ACC112 (cell line): Measurements from ENCODE around the gene SLC7A8.

Experiments
- H2AFZ ChIP-seq: fragments of 200-600 bp; sonication (generic); one replicate; pipeline ENCODE4 v1.6.0; 2017; ENCODE audit warnings: antibody characterized with exemption, low read length; ENCODE audit not compliant: unreplicated experiment
- H3K27ac ChIP-seq: fragments of 200-600 bp; sonication (generic); 2 replicates; pipeline ENCODE4 v1.5.1; 2014; ENCODE audit warnings: low read depth, mild to moderate bottlenecking, antibody characterized with exemption, low read length, moderate library complexity
- H3K27me3 ChIP-seq: fragments of 200-600 bp; sonication (generic); 2 replicates; pipeline ENCODE4 v1.6.1; 2014; ENCODE audit warnings: mild to moderate bottlenecking, antibody characterized with exemption, low read length, moderate library complexity, mixed read lengths; ENCODE audit not compliant: insufficient read depth
- H3K36me3 ChIP-seq: fragments of 200-600 bp; sonication (generic); 2 replicates; pipeline ENCODE4 v1.6.1; 2016; ENCODE audit warnings: mild to moderate bottlenecking, antibody characterized with exemption, low read length, moderate library complexity, mixed read lengths; ENCODE audit not compliant: insufficient read depth
- H3K4me1 ChIP-seq: fragments of 200-600 bp; sonication (generic); one replicate; pipeline ENCODE4 v1.6.1; 2016; ENCODE audit warnings: low read length, mixed read lengths; ENCODE audit not compliant: insufficient read depth, unreplicated experiment, control insufficient read depth
- H3K4me3 ChIP-seq: fragments of 200-600 bp; sonication (generic); 2 replicates; pipeline ENCODE4 v1.5.1; 2014; ENCODE audit warnings: mild to moderate bottlenecking, low read depth, low read length
- H3K79me2 ChIP-seq: fragments of 200-600 bp; sonication (generic); one replicate; pipeline ENCODE4 v1.6.0; 2016; ENCODE audit warnings: low read length; ENCODE audit not compliant: control insufficient read depth, unreplicated experiment, insufficient read depth

Gene SLC7A8

GRCh38 chr14:23093991-23094665 is 89.3 kb downstream of the SLC7A8 start:
- peaks cover 44% of the 10 kb centered on the region for H3K36me3 ChIP-seq
- H2AFZ ChIP-seq, result peak overlapping the region; percentile 83
- H3K27ac ChIP-seq, result peak overlapping the region; percentile 88
- peaks cover 76% of the 10 kb centered on the region for H3K79me2 ChIP-seq
- peak overlapping the region; percentile 83 for H3K4me3 ChIP-seq
- H3K4me1 ChIP-seq, result peaks cover 33% of the 10 kb centered on the region
- H3K27me3 ChIP-seq, result no peaks in the 10 kb centered on the region

GRCh38 chr14:23093526-23093925 is 89.9 kb downstream of the SLC7A8 start:
- Histone ChIP-seq H3K27ac (no peak overlapping the region; the same call in 1 of the 2 replicates), H3K79me2 (peaks cover 73% of the 10 kb centered on the region)

GRCh38 chr14:23093104-23093503 is 90.4 kb downstream of the SLC7A8 start:
- Histone ChIP-seq H3K4me1 (peaks cover 33% of the 10 kb centered on the region), H3K27me3 (no peaks in the 10 kb centered on the region), H3K4me3 (peak overlapping the region; percentile 83), H2AFZ (no peak overlapping the region), H3K36me3 (peaks cover 41% of the 10 kb centered on the region), H3K27ac (no peak overlapping the region), H3K79me2 (peaks cover 70% of the 10 kb centered on the region)

More at GRCh38 chr14:23093526-23093925, 89.9 kb downstream of the SLC7A8 start:
- Histone ChIP-seq H3K36me3 (peaks cover 41% of the 10 kb centered on the region), H3K4me3 (peak overlapping the region; percentile 83), H3K27me3 (no peaks in the 10 kb centered on the region), H2AFZ (no peak overlapping the region), H3K4me1 (peaks cover 33% of the 10 kb centered on the region)

GRCh38 chr14:23091294-23092225 is 91.9 kb downstream of the SLC7A8 start:
- H3K4me3 ChIP-seq, result no peak overlapping the region
- H3K4me1 ChIP-seq, result peaks cover 22% of the 10 kb centered on the region
- H2AFZ ChIP-seq, result no peak overlapping the region
- H3K79me2 ChIP-seq, result peaks cover 67% of the 10 kb centered on the region
- H3K27ac ChIP-seq, result no peak overlapping the region
- no peaks in the 10 kb centered on the region for H3K27me3 ChIP-seq
- H3K36me3 ChIP-seq, result peaks cover 37% of the 10 kb centered on the region

DNA sequence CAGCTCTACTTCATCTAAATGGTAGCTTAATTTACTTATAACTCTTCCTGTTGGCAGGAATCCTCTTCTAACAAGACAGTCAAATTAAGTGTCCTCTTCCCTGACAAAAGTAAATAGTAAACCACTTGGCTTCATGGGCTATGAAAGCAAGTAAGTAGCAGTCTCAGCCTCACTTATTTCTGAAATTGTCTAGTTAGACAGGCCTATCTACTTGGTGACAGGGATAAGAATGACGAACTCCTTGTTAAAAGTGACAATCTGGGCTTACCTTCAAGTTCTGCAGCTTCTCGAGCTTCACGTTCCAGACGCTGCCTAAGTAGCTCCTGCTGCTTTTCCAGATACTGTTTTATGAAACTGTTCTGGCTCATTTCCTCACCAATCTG is 93.2 kb downstream of the SLC7A8 start:
- H3K27me3 ChIP-seq, result no peaks in the 10 kb centered on the region
- peaks cover 39% of the 10 kb centered on the region for H3K36me3 ChIP-seq
- H3K4me1 ChIP-seq, result peaks cover 31% of the 10 kb centered on the region
- H3K4me3 ChIP-seq, result no peak overlapping the region
- H3K79me2 ChIP-seq, result peaks cover 66% of the 10 kb centered on the region
- H3K27ac ChIP-seq, result no peak overlapping the region
- H2AFZ ChIP-seq, result no peak overlapping the region

GRCh38 chr14:23089498-23090253 is 93.8 kb downstream of the SLC7A8 start:
- Histone ChIP-seq H3K36me3 (peaks cover 41% of the 10 kb centered on the region), H2AFZ (no peak overlapping the region), H3K27ac (no peak overlapping the region), H3K79me2 (peaks cover 66% of the 10 kb centered on the region), H3K4me3 (no peak overlapping the region), H3K27me3 (no peaks in the 10 kb centered on the region), H3K4me1 (peaks cover 31% of the 10 kb centered on the region)

DNA sequence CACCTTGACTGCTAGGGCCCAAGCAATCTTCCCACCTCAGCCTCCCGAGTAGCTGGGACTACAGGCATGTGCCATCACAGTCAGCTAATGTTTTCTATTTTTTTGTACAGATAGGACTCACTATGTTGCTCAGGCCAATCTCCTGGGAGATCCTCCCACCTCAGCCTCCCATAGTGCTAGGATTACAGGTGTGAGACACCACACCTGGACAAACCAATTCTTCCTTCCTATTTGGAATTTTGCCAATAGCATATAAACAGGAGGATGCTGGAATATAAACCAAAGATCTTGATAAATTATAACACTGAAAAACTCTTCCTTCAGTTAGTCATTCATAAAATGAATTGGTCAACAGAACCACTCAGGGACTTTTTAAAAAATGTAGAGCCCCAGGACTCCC is 96.9 kb downstream of the SLC7A8 start:
- Histone ChIP-seq H2AFZ (no peak overlapping the region), H3K79me2 (peaks cover 39% of the 10 kb centered on the region), H3K27ac (no peak overlapping the region), H3K36me3 (peaks cover 39% of the 10 kb centered on the region), H3K4me3 (no peak overlapping the region), H3K27me3 (no peaks in the 10 kb centered on the region), H3K4me1 (peaks cover 13% of the 10 kb centered on the region)

DNA sequence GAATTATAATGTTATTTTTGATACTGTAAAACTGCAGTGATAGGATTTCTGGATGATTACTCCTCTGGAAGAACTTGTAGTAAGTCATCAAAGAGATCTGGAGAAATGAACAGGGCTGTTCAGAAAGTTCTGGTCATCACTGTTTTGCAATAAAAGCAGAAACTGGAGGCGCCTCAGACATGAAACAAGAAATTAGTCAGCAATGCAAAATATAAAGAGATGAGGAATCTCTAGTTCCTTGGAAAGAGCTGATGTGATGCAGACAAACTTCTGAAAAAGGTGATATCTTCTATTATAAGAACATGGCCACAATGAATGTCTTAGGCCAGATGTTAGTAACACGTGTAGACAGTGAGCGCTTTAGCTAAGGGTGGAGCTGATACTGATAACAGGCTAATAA is 98.0 kb downstream of the SLC7A8 start:
- Histone ChIP-seq H3K27me3 (no peaks in the 10 kb centered on the region), H2AFZ (no peak overlapping the region), H3K36me3 (peaks cover 43% of the 10 kb centered on the region), H3K27ac (peak overlapping the region; percentile 20; the same call in 1 of the 2 replicates), H3K79me2 (peaks cover 34% of the 10 kb centered on the region), H3K4me1 (peaks cover 23% of the 10 kb centered on the region), H3K4me3 (no peak overlapping the region)

GRCh38 chr14:23080474-23080873 is 103.0 kb downstream of the SLC7A8 start:
- peak overlapping the region; percentile 93 for H3K27ac ChIP-seq
- no peaks in the 10 kb centered on the region for H3K27me3 ChIP-seq
- H3K4me1 ChIP-seq, result peaks cover 52% of the 10 kb centered on the region
- no peak overlapping the region for H3K4me3 ChIP-seq
- no peak overlapping the region for H2AFZ ChIP-seq
- peaks cover 39% of the 10 kb centered on the region for H3K36me3 ChIP-seq
- H3K79me2 ChIP-seq, result peaks cover 16% of the 10 kb centered on the region

- Histone ChIP-seq H3K27ac (peak overlapping the region; percentile 93), H3K36me3 (peaks cover 41% of the 10 kb centered on the region), H3K79me2 (peaks cover 18% of the 10 kb centered on the region), H3K4me3 (peak overlapping the region; percentile 48; the same call in 1 of the 2 replicates), H3K27me3 (no peaks in the 10 kb centered on the region), H2AFZ (no peak overlapping the region), H3K4me1 (peaks cover 50% of the 10 kb centered on the region)
These were observed 103.7 kb downstream of the SLC7A8 start for GRCh38 chr14:23079716-23080115.
